Cortex of kidney (tissue), 1 donor: ENCODE data around the gene TMEM50B.
"Not testable (repeated sequence)": the region's sequence is repeated elsewhere in the genome, so short reads cannot be mapped to it uniquely, and the experiment has no call there.

ENCODE experiments used
- DNase-seq: peaks from one replicate; lab custom pipeline; 2025; lab: John Stamatoyannopoulos, UW

The TMEM50B gene

GRCh38 chr21:33479679-33480480 lies at the start of gene TMEM50B:
Gene TMEM50B, minus strand, starts transcription at chr21:33479974. Its CDS starts 11,089 bp downstream, at chr21:33468885.
- DNase-seq: peak; percentile 88

DNA sequence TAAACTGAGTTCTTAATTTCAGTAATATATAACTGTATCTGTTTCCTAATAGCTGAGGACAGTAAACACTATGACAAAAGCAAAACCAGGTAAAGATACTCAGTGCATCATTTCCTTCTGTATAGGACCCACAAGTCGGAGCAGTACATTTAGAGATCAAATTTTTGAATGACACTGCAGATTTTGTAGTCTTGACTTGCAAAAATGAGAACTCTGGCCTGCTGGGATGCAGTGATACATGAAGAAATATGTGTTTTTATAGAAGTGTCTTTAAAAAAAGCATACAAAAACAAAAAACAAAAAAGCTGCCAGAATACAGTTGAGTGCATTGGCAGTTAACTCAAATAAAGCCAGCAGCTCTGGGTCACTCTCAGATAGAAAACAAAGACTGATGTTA lies 43.2 kb upstream of the TMEM50B start:
- no peak for DNase-seq

DNA sequence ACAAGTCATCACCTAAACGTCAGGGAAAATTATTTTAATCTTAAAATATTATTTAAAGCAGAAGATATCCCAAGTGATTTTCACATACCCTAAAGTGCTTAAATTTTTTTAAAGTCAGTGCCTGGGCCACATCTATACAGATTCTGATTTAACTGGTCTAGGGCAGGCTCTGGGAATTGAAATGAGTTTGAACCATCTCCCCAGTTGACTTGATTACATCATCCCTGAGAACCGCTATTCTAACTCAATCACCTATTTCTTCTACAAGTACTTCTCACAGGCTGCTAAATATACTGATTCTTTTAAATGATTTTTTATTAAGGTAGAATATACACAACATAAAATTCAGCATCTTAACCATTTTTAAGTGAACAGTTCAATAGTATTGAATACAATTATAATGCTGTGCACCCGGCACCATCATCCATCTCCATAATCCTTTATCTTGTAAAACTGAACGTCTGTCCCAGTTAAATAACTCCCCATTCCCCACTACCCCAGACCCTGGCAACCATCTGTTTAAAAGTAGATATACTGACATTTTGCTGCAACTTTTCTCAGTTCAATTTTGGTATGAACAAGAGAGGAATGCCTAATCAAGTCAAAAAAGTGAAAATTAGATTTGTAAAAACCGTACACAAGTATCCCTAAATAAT lies 42.7 kb upstream of the TMEM50B start:
- no peak for DNase-seq

DNA sequence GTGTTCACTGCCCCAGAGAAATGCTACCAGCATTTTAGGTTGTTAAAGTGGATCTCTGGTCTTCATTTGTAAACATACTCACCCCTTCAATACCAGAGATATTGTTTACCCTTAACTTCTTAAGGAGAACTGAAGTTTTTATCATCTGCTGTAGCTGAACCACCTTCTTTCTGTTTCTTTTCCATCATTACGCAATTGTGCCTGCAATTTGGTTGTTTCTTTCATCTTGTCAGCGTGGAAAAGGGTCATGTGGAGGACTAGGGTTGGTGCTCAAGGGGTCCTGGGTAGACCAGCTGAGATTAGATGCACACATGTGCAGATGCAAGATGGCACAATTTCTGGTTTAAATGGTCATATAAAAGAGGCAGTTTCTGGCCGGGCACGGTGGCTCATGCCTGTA lies 39.1 kb upstream of the TMEM50B start:
- DNase-seq: no peak

DNA sequence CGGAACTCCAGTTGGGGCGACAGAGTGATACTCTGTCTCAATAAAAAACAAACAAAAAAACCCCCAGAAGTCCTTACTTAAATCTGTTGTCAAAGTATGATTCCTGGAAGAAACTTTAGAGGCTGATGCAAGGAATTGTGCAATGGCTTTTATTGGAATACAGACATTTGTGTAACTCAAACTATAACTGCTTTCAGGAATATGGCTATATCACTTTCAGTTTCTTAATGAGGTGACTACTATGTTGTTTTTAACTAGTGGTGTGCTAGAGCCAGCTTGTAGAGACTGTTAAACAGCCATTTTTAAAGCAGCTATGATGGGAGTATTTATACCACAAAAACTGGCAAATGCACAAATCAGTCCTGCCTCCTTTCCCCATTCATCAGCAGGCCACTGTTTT lies 34.5 kb upstream of the TMEM50B start:
- DNase-seq: no peak

DNA sequence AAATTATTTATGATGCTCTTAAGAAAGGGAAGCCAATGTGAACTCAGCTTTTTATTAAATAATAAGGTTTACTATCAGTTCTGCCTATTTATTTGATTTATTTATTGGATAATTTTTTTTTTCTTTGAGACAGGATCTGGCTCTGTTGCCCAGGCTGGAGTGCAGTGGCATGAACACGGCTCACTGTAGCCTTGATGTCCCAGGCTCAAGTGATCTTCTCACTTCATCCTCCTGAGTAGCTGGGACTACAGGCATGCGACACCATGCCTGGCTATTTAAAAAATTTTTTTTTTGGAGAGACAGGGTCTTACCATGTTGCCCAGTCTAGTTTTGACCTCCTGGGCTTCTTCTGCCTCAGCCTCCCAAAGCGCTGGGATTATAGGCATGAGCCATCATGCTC lies 32.7 kb upstream of the TMEM50B start:
- no peak for DNase-seq

- DNase-seq: no peak
Measured at GRCh38 chr21:33511639-33512038, 31.9 kb upstream of the TMEM50B start.

DNA sequence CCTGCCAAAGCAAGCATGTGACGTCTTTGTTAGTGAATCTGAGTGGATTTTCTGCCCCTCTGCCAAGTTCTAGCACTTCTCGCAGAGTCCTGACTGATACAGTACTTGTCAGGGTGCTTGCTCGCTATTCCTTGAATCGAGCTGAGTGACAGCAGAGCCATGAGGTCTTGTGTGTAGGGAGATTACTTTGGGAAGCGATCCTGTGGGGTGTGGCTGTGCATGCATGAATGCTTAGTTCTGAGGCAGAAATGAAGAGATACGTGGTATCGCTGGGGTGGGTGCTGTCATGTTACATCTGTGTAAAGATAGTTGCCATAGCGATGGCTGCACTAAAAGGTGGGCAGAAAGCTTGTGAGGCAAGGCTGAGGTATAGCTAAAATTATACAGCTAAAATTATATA lies 31.1 kb upstream of the TMEM50B start:
- DNase-seq: no peak

GRCh38 chr21:33507003-33507402 lies 27.2 kb upstream of the TMEM50B start:
- not testable (repeated sequence) for DNase-seq

- DNase-seq: no peak
Measured at GRCh38 chr21:33505833-33506232, 26.1 kb upstream of the TMEM50B start.

GRCh38 chr21:33496345-33496744 lies 16.6 kb upstream of the TMEM50B start:
- DNase-seq: no peak

- no peak for DNase-seq
Measured at GRCh38 chr21:33495743-33496142, 16.0 kb upstream of the TMEM50B start.

DNA sequence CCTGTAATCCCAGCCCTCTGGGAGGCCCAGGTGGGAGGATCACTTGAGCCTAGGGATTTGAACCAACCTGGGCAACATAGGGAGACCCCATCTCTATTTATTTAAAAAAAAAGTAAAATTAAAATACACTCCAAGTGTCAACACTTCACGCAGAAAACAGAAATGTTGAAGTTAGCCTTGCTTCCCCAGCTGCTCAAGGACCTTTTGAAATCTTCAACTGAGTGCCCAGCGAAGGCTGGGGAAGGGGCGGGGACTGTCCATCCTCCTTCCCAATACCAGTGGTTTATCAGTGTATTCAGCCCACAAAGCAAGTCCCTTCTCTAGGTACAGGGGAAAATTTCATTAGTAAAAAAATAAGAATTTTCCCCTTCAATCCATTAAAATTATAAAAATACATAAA lies 14.0 kb upstream of the TMEM50B start:
- DNase-seq: no peak

- DNase-seq: no peak
Measured at GRCh38 chr21:33492571-33492970, 12.8 kb upstream of the TMEM50B start.

DNA sequence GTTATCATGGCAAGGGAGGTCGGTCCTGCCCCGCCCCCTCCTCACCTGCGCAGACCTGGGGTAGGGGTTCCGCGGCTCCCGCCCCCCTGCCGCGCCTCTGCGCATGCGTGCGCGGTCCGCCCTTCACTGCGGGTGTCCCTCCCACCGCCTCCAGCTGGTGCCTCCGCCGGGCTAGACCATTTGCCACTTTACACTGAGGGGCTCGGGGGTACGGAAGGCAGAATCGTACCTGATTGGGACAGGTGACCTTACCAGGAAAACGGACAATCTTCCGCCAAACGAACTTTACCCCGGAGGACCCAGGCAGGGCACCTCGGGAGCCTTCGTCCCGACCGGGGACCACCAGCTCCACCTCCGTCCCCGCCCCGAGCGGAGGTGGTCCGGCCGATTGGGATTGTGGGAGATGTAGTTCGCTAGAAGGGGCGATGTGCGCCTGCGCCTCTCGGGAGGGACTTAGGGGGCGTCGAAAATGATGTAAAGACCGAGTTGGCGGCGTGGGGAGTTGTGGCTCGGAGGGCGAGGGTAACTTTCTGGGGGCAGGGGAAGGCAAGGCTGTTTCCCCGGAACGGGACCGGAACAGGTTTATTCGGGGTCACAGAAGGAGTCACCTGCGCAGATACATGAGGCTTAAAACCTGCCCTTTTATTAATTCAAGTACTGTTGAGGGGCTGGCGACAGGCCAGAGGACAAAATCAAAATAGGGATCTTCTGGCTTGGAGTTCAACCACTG lies 11.8 kb upstream of the TMEM50B start, which contains the start of gene DNAJC28:
DNAJC28 (minus strand) TSS at position 344 of the 730 bp plus-strand sequence. CDS start 2,323 bp downstream, outside the sequence.
- DNase-seq: peak; percentile 62

GRCh38 chr21:33490991-33491372 lies 11.2 kb upstream of the TMEM50B start:
- no peak for DNase-seq

GRCh38 chr21:33488936-33489335 lies 9.2 kb upstream of the TMEM50B start:
- no peak for DNase-seq

DNA sequence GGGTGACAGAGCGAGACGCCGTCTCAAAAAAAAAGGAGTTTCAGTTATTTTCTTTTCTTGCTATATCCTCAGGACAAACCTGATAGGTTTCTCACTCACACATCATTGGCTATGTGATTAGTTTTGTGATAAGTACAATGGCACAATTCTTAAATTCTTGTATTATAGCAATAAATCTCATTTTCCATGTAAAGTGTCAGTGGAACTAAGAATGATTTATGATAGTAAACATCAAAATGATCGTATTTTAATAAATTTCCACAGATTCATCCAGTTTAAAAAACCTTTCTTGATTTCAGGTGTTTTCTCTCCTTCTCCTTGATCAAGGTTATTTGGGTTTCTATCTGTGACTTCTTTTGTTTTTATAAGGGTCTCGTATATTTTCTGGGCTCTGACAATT lies 8.2 kb upstream of the TMEM50B start:
- no peak for DNase-seq

GRCh38 chr21:33481314-33481943 lies 1.7 kb upstream of the TMEM50B start:
- DNase-seq: no peak

GRCh38 chr21:33480481-33481103 lies 818 bp upstream of the TMEM50B start:
- DNase-seq: no peak

GRCh38 chr21:33478935-33479678 lies 667 bp downstream of the TMEM50B start:
- no peak for DNase-seq
